ENCODE results near the gene KAZN.

Gene KAZN

GRCh38 chr1:14612256-14612655 is 13.8 kb downstream of the KAZN start:
- DNase-seq (ENCODE audit: low spot score) (no peak), FAIRE-seq (no peak)

GRCh38 chr1:14613926-14614325 is 15.4 kb downstream of the KAZN start:
- FAIRE-seq (no peak), DNase-seq (ENCODE audit: low spot score) (no peak)

GRCh38 chr1:14614341-14614740 is 15.9 kb downstream of the KAZN start:
- no peak for DNase-seq (ENCODE audit: low spot score)

GRCh38 chr1:14615549-14616218 is 17.2 kb downstream of the KAZN start:
- FAIRE-seq: no peak
- DNase-seq (ENCODE audit: low spot score): no peak

More at GRCh38 chr1:14614341-14614740, 15.9 kb downstream of the KAZN start:
- FAIRE-seq: no peak

DNA sequence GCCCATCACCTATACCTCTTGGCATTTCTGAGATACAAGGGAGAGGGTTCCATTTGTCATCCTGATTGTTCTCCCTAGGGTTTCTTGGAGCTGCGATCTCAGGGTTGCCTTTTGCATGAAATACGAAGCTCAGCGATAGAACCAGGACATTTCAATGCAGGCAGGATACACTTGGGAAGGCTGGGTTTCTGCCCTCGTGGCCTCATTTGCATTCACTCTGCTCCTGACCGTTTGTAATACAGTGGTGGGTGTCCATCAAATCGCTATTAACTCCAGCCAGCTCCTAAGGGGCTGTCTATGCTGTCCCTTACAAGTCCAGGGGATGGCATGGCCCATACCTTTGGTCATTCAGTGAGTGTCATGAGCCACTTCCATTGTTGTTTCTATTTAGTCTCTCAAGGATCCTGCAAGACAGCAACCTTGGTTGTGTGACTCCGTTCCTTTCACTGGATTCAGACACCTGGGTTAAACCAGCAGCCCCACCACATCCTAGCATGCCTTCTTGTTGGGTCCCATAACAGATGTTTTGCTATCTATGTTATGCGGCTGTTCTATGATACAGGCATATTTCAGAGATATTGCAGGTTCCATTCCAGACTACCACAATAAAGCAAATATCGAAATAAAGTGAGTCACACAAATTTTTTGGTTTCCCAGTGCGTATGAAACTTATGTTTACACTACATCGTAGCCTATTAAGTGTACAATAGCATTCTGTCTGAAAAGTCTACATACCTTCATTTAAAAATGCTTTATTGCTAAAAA is 18.3 kb downstream of the KAZN start:
- DNase-seq (ENCODE audit: low spot score) (no peak), FAIRE-seq (no peak)

DNA sequence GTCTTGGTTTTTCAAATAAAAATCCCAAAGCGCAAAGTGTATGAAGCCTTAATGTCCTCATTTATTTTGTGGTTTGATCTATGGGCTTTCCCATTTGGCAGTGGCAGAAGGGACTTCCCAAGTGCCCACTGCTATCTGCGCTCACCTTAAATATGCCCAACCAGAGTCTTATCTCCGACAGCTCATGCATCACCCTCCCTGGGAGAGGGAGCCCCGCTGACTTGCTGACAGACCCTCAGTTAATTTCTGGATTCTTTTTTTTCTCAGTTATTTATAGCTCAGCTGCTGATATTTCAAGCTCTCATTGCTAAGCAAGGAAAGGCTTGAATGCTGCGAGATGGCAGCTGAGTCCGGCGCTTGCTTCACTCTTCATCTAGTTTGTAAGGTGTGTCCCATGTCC is 19.3 kb downstream of the KAZN start:
- DNase-seq (ENCODE audit: low spot score) (no peak), FAIRE-seq (no peak)

DNA sequence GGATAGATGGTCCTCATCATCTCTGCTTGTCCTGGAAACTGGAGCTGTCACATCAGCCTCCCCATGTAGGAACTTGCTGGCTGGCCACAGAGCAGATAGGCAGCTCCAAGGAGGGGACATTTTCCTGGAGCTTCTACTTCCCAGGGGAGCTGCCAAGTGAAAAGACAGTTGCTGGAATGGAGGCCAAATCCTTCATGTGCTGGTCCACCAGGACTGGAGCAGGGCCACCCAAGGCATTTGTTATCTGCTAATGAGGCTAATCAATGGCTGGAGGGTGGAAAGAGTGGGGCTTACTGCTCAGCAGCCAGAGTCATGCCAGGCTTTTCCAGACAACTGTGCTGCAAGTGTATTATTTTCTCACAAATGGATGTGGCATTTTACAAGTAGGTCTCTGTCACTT is 22.5 kb downstream of the KAZN start:
- FAIRE-seq: no peak
- DNase-seq (ENCODE audit: low spot score): no peak

GRCh38 chr1:14623090-14623489 is 24.6 kb downstream of the KAZN start:
- no peak for FAIRE-seq
- DNase-seq (ENCODE audit: low spot score): no peak

- DNase-seq (ENCODE audit: low spot score) (no peak), FAIRE-seq (no peak)
Measured at GRCh38 chr1:14624941-14625340, 26.5 kb downstream of the KAZN start.

- FAIRE-seq (no peak), DNase-seq (ENCODE audit: low spot score) (no peak)
Measured at GRCh38 chr1:14625572-14625971, 27.1 kb downstream of the KAZN start.

DNA sequence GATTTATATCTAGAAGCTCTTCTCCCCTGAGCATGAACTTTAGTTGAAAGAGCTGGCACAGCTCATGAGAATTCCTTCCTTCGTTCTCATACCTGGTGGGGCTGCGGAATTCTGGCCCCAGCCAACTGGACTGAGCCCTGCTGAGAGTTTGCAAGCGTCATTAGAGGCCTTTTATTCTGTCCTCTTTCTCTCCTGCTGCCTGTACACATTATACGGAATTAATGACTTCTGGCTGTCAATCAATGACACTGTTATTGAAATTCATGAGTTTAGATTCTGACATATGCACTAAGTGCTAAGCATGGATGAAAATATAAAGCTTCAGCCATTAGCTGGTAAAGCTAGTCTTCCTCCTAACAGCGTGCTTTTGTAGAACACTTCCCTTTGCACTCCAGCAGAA is 27.5 kb downstream of the KAZN start:
- DNase-seq (ENCODE audit: low spot score) (no peak), FAIRE-seq (no peak)

DNA sequence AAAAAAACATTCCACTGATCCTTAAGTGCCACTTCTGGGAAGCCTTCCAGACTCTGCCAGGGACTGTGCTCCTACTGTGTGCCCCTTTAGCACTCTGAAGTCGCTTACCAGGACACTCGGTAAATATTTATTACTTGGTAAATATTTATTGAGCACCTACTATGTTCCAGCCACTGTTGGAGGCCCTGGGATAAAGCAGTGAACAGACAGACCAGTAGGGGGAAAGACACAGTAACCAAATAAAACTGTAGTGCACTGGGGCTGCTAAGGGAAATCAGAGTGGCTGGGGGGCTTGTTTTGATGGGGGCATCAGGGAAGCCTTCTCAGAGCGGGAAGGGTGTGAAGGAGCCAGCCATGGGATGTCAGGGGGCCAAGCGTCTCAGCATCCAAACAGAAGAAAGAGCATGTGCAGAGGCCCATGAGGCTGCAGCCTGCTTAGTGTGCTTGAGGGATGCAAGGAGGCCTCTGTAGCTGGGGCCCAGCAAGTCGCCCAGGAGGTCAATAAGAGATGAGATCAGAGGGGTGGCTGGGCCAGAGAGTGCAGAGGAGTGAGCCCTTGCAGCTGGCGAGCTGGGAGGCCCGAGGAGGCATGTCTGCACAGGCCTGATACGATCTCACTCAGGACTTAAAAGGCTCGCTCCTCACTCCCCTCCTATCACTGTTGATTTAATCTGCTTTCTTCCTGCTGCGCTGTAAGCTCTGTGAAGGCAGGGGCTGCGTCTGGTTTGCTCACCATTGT is 28.6 kb downstream of the KAZN start:
- no peak for FAIRE-seq
- DNase-seq (ENCODE audit: low spot score): no peak

DNA sequence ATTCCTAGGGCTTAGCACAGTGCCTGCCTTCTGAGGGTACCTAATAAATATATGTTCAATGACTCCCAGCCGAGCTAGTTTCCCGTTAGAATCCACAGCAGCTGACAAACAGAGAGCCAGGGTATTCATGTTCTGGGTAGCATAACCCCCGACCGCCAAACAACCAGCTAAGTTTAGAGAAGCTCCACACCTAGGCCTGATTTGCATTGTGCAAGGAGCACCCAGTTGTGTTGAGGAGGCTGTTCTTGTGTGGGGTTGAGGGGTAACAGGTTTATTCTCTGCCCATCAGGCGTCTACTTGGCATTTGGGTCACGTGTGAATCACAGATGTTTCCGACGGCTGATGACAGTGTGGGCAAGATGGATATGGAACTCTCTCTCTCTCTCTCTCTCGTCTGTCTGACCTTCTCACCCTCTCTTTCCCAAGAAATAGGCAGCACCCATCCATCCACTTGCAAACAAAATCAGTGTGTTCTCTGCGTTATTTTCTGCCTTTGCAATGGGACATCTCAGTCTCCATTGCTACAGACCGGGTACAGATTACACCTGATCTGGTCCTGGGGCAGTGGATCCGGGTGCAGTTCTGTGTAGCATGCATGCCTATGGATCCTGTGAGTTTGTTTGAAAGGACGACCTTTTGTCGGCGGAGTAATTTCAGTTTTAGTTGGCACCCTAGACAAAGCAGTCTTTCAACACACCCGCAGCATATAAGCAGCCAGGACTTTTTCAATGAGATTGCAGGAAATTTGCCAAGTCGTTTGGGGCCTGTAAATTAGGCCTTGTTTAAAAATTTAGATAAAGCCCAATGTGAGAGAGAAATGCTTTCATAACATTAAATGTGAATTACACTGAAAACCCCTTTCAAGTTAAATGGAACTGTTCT is 29.4 kb downstream of the KAZN start:
- DNase-seq (ENCODE audit: low spot score): no peak
- FAIRE-seq: no peak

- FAIRE-seq: no peak
- no peak for DNase-seq (ENCODE audit: low spot score)
Measured at GRCh38 chr1:14629363-14630014, 31.0 kb downstream of the KAZN start.

- DNase-seq (ENCODE audit: low spot score) (no peak), FAIRE-seq (no peak)
Measured at GRCh38 chr1:14630986-14631385, 32.5 kb downstream of the KAZN start.

- DNase-seq (ENCODE audit: low spot score) (no peak), FAIRE-seq (no peak)
Measured at GRCh38 chr1:14631421-14631820, 32.9 kb downstream of the KAZN start.

DNA sequence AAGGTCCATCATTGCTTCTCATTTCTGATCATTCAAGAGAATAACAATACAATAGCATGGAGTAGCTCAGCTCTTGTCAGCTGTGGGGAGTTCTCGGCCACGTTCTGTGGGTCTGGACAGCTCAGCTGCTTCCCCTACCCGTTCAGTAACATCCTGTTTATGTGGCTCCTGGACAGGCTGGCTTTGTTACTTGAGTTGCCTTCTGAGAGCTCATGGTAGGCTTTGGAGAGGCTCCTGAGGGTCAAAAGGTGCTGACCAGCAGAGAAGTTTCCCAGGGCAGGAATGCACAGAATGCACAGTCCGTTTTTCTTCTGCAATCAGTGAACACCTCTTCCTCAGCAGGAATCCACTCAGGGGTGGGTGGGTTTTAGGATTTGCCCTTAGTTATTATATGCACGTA is 36.0 kb downstream of the KAZN start:
- no peak for DNase-seq (ENCODE audit: low spot score)
- no peak for FAIRE-seq

- FAIRE-seq (no peak), DNase-seq (ENCODE audit: low spot score) (no peak)
Measured at GRCh38 chr1:14635421-14635820, 36.9 kb downstream of the KAZN start.

DNA sequence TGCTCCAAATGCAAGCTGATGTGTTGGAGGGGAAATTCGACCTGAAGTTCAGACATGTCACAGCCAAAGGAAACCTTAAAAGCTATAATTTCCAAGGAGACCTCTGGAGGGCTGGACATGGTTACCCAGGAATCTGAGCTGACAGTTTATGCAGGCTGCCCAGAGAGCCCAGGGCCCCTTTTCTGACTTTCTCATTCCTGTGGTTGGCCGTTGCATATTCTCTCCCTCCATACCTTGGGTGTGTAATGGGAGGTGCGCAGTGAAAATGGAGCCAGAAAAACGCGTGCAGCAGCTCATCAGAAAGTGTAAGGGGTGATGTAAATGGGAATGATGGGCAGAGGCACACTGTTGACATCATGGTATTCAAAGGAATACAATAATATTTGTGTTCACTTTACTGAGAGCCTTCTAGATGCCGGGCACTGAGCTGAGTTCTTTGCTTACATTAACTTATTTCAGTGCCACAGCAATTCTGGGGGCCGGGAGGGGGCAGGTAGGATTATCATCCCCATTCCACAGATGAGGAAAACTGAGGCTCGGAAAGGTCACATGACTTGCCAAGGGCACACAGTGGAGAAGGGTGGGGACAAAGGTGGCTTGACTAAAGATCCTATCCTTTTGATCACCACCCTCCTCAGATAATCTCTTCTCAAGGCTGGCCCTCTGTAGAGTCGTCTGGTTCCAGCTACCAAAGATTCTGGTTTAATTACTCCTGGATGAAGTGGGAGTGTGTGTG is 38.6 kb downstream of the KAZN start:
- FAIRE-seq: no peak
- no peak for DNase-seq (ENCODE audit: low spot score)

Data from urothelium cell line (cell line).